ENCODE data around the gene GSTK1.

The GSTK1 gene

GRCh38 chr7:143318661-143319060 is 55.4 kb downstream of the GSTK1 start:
- no peak overlapping the region for H3K4me3 ChIP-seq (ENCODE audit: low read depth, low read length)
- TF ChIP-seq CTCF (IDR thresholded peaks at IDR 0.05; ENCODE audit: borderline replicate concordance, insufficient read depth, low read depth, low read length) = no peak

All from GM12875 (cell line).